K562 (cell line): ENCODE data around the gene ESPL1. TPM values are rescaled to one million over a fixed set of nuclear protein-coding genes. Genes with fewer than 3 reads are reported as not detected.
A peak's percentile ranks its signal among the peaks of the same experiment; 100 is the strongest.

Experiments
- ELK3 ChIP-seq: fragments of 450-650 bp; formaldehyde crosslinking; IDR thresholded peaks from 2 replicates; pipeline ENCODE4 v1.4.0; 2020; ENCODE audit warnings: mild to moderate bottlenecking
- KAT7 ChIP-seq: sonication (generic); formaldehyde crosslinking; IDR thresholded peaks from 2 replicates; pipeline ENCODE4 v1.8.0; 2022; ENCODE audit warnings: missing genetic modification reagents, mild to moderate bottlenecking, borderline replicate concordance
- MED1 ChIP-seq: sonication (generic); formaldehyde crosslinking; IDR thresholded peaks from 2 replicates; pipeline ENCODE4 v1.8.1; 2023; ENCODE audit warnings: missing genetic modification reagents, borderline replicate concordance
- TRIM24 ChIP-seq, 2 experiments: fragments of 450-650 bp; IDR thresholded peaks; 2 replicates each; pipeline ENCODE4 v1.6.1; 2016
- WHSC1 ChIP-seq: IDR thresholded peaks from one replicate; pipeline ENCODE4 v1.6.1; 2012; ENCODE audit warnings: low read length, control low read depth, inconsistent platforms
- ZNF407 ChIP-seq: fragments of 450-650 bp; IDR thresholded peaks from 2 replicates; pipeline ENCODE4 v1.6.1; 2016; ENCODE audit warnings: low read depth
- polyA plus RNA-seq, 8 experiments: library from polyadenylated mRNA; depleted of rRNA in 4 of 8; stranded (reverse) in 5 of 8; unstranded in 3 of 8; fragments of >200 nt; fragmentation: Nextera tagmentation in 2 of 8; fragmentation: Illumina TruSeq in 1 of 8; extraction: Ambion mirVana in 2 of 8; extraction: Trizol in 1 of 8; gene quantifications; 2 replicates each; pipeline versions ENCODE4 v1.2.1 to v1.2.3, GENCODE V29; 2011 to 2014; ENCODE audit warnings: inconsistent platforms in 1 of 8, missing spikeins in 1 of 8
- total RNA-seq, 7 experiments: library from RNA; depleted of rRNA in 6 of 7; stranded (reverse); fragments of >200 nt in 6 of 7; fragmentation: Illumina TruSeq in 2 of 7; extraction: Trizol in 2 of 7; gene quantifications; 2 replicates each; pipeline versions ENCODE4 v1.2.1 to v1.2.3, GENCODE V29; 2011 to 2021; ENCODE audit warnings: low replicate concordance in 1 of 7
- TF ChIP-seq, protein P1 (sequence below), 2 experiments: IDR thresholded peaks in 1 of 2; conservative IDR thresholded peaks in 1 of 2; 2 replicates each; pipeline ENCODE4 v1.6.1; 2016; ENCODE audit warnings: low read depth in 2 of 2, mild to moderate bottlenecking in 1 of 2, missing compliant biosample characterization in 1 of 2, missing genetic modification characterization in 1 of 2, moderate library complexity in 1 of 2
- TF ChIP-seq, protein P2 (sequence below): IDR thresholded peaks from 2 replicates; pipeline ENCODE4 v1.6.1; 2011; ENCODE audit warnings: borderline replicate concordance, low read depth, mild to moderate bottlenecking, moderate library complexity, low read length; ENCODE audit not compliant: insufficient read depth, poor library complexity, severe bottlenecking

ESPL1 gene
- total and polyA plus RNA-seq, 9 of the 15 experiments (the other 6 are each of a cell fraction or from before 2014, with no cell fraction given), result 1.2 to 55.0 (median 18.7) TPM

GRCh38 chr12:53295070-53295890, 27.2 kb downstream of the ESPL1 start, which contains the start of gene PFDN5 (continued):
- TF ChIP-seq, protein P1, sequence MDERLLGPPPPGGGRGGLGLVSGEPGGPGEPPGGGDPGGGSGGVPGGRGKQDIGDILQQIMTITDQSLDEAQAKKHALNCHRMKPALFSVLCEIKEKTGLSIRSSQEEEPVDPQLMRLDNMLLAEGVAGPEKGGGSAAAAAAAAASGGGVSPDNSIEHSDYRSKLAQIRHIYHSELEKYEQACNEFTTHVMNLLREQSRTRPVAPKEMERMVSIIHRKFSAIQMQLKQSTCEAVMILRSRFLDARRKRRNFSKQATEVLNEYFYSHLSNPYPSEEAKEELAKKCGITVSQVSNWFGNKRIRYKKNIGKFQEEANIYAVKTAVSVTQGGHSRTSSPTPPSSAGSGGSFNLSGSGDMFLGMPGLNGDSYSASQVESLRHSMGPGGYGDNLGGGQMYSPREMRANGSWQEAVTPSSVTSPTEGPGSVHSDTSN (CRISPR knock-in tag; IDR thresholded peaks at IDR 0.05; ENCODE audit: low read depth), result no peak
- TF ChIP-seq, protein P1 (tag; conservative IDR thresholded peaks at IDR 0.05; ENCODE audit: low read depth), result no peak
- TF ChIP-seq MED1 (CRISPR knock-in tag) (no peak), WHSC1 (no peak), KAT7 (CRISPR knock-in tag) (peak; percentile 92; the same call in 1 of the 2 replicates), ZNF407 (no peak), TRIM24 (IDR thresholded peaks at IDR 0.05) (peak in 1 of 2 experiments; percentile 52; a peak in 1 of 4 replicates), ELK3 (no peak)
- TF ChIP-seq, protein P2, sequence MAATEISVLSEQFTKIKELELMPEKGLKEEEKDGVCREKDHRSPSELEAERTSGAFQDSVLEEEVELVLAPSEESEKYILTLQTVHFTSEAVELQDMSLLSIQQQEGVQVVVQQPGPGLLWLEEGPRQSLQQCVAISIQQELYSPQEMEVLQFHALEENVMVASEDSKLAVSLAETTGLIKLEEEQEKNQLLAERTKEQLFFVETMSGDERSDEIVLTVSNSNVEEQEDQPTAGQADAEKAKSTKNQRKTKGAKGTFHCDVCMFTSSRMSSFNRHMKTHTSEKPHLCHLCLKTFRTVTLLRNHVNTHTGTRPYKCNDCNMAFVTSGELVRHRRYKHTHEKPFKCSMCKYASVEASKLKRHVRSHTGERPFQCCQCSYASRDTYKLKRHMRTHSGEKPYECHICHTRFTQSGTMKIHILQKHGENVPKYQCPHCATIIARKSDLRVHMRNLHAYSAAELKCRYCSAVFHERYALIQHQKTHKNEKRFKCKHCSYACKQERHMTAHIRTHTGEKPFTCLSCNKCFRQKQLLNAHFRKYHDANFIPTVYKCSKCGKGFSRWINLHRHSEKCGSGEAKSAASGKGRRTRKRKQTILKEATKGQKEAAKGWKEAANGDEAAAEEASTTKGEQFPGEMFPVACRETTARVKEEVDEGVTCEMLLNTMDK, result no peak
